ENCODE measurements around the gene CENATAC.

Gene CENATAC

GRCh38 chr11:119018074-119018938 is 20.4 kb downstream of the CENATAC start, which contains the start of the genes RPS25 and TRAPPC4:
Gene RPS25, minus strand, starts transcription at chr11:119018343. Its CDS starts 59 bp downstream, at chr11:119018284.
Gene TRAPPC4, plus strand, starts transcription at chr11:119018766. Its CDS starts 30 bp downstream, at chr11:119018796.
- TF ChIP-seq GATA3 (IDR thresholded peaks at IDR 0.05; ENCODE audit: low read depth, low read length): no peak
- no peak for TF ChIP-seq GATA2 (IDR thresholded peaks at IDR 0.05; ENCODE audit: low read depth, low read length)

GRCh38 chr11:119019996-119020395 is 22.1 kb downstream of the CENATAC start:
- TF ChIP-seq GATA3 (IDR thresholded peaks at IDR 0.05; ENCODE audit: low read depth, low read length) (no peak), GATA2 (IDR thresholded peaks at IDR 0.05; ENCODE audit: low read depth, low read length) (no peak)

DNA sequence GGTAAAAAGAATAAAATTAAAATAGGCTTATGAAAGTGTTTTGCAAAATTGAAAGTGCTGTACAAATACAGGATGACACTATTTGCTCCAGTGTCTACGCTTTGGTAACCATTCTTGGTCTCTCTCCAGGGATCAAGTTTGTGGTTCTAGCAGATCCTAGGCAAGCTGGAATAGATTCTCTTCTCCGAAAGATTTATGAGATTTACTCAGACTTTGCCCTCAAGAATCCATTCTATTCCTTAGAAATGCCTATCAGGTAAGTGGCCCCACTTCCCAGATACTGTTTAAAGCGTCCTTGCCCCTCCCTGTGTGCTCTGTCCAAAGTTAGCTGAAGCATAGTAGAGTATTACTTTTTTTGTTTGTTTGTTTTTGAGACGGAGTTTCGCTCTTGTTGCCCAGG is 23.7 kb downstream of the CENATAC start:
- TF ChIP-seq GATA2 (IDR thresholded peaks at IDR 0.05; ENCODE audit: low read depth, low read length): no peak
- TF ChIP-seq GATA3 (IDR thresholded peaks at IDR 0.05; ENCODE audit: low read depth, low read length): no peak

DNA sequence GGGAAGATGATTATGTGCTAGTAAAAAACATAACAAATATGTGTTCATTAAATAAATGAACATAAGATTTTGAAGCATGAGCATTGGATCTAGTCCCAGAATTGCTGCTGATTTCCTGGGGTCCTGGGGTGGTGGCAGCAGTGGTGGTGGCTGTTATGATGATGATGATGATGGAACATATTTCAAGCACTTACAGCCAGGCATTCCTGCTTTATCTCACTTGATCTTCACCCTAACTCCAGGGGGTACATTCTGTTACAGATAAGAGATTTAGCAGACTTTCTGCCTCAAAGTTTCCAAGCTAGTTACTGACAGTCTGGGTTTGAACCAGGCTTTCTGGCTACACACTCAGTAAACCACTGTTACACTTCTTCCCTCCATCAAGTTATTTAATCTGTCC is 25.8 kb downstream of the CENATAC start:
- no peak for TF ChIP-seq GATA2 (IDR thresholded peaks at IDR 0.05; ENCODE audit: low read depth, low read length)

- TF ChIP-seq GATA3 (IDR thresholded peaks at IDR 0.05; ENCODE audit: low read depth, low read length) (no peak), GATA2 (IDR thresholded peaks at IDR 0.05; ENCODE audit: low read depth, low read length) (no peak)
These were observed 26.6 kb downstream of the CENATAC start for GRCh38 chr11:119024430-119025098.

DNA sequence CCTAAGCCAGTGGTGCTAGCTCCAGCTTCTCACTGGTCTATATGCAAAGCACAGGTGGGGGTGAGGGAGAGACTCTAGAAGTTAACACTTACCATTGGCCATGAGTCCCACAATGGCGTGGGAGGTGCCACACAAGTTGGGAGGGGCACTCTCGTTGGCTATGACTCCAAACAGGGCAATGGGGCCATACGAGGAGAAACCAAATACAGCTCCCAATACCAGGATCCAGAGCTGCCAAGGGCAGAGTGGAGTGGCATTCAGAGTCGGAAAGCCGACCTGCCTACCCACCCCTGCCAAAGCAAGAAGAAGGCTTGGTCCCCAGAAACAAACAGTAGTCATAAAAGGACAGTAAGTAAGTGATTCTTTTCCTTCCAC is 27.1 kb downstream of the CENATAC start:
- no peak for TF ChIP-seq GATA3 (IDR thresholded peaks at IDR 0.05; ENCODE audit: low read depth, low read length)
- no peak for TF ChIP-seq GATA2 (IDR thresholded peaks at IDR 0.05; ENCODE audit: low read depth, low read length)

DNA sequence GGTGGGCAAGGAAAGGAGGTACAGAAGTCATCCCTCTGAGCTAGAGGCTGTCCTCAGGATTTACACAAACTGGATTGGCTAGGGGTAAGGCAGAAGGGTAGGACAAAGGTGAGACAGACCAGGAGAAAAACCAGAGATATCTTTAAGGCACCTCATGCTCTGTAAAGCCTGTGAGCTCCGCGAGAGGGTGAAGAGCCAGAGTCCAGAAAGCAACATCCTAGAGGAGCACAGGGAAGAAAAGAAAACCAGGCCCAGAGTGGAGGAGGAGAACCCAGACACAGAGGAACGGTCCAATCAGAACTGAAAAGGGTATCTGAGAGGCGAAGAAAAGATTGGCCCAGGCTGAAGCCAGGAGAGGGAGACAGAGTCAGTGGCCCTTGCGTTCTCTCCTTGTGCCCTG is 27.6 kb downstream of the CENATAC start:
- TF ChIP-seq GATA2 (IDR thresholded peaks at IDR 0.05; ENCODE audit: low read depth, low read length) (no peak), GATA3 (IDR thresholded peaks at IDR 0.05; ENCODE audit: low read depth, low read length) (no peak)

DNA sequence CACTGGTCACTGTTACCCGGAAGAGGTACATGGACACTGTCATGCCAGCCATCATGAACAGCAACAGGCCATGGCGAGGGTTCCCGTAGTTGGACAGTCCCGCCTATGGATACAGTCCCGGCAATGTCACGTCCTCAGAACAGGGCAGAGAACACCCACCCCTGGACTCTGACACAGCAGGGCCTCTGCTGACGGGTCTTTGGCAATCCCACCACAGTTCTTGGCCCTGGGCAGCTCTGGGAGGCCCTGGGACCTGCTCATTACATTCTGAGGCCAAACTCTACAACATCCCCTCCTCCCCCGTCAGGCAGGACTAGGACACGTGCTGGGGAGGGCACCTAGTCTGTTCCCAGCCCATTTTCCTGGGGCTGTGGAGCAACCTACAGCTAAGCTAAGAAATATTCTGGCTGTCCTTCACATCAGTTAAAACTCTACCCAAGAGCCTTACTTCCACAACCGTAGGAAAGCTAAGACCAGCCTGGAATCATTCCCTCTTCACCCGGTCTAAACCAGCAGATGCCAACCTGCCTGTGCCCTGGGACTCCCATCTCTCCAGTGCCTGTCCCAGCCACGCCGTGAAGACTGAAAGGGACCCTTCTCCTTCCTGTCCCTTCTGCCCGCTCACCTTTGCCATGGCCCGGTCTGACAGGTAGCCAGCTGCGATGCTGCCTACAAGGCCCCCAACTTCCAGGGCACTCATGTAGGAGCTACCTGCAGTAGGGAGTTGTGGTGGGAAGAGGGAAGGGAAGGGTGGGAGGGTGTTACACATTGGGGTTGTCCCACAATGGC is 28.2 kb downstream of the CENATAC start:
- no peak for TF ChIP-seq GATA2 (IDR thresholded peaks at IDR 0.05; ENCODE audit: low read depth, low read length)
- no peak for TF ChIP-seq GATA3 (IDR thresholded peaks at IDR 0.05; ENCODE audit: low read depth, low read length)

DNA sequence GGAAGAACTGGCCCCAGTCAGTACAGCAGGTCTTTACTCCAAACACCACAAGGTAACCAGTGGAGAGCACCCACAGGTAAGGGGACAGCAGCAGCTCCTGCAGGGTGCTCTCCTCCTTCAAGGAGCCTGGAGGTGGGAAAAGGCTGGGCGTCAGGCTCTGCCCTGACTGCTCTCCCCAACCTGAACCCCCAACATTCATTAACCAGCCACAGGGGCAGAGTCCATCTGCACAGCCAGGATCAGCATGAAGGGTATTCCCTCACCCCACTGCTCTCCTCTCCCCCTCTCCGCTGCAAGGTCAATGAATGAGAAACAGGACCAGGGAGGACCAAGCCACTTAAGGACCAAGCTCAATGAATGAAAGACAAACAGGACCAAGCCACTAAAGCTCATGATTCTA is 29.0 kb downstream of the CENATAC start:
- TF ChIP-seq GATA3 (IDR thresholded peaks at IDR 0.05; ENCODE audit: low read depth, low read length) (no peak), GATA2 (IDR thresholded peaks at IDR 0.05; ENCODE audit: low read depth, low read length) (no peak)

GRCh38 chr11:119027561-119028345 is 29.8 kb downstream of the CENATAC start:
- no peak for TF ChIP-seq GATA2 (IDR thresholded peaks at IDR 0.05; ENCODE audit: low read depth, low read length)
- TF ChIP-seq GATA3 (IDR thresholded peaks at IDR 0.05; ENCODE audit: low read depth, low read length): no peak

DNA sequence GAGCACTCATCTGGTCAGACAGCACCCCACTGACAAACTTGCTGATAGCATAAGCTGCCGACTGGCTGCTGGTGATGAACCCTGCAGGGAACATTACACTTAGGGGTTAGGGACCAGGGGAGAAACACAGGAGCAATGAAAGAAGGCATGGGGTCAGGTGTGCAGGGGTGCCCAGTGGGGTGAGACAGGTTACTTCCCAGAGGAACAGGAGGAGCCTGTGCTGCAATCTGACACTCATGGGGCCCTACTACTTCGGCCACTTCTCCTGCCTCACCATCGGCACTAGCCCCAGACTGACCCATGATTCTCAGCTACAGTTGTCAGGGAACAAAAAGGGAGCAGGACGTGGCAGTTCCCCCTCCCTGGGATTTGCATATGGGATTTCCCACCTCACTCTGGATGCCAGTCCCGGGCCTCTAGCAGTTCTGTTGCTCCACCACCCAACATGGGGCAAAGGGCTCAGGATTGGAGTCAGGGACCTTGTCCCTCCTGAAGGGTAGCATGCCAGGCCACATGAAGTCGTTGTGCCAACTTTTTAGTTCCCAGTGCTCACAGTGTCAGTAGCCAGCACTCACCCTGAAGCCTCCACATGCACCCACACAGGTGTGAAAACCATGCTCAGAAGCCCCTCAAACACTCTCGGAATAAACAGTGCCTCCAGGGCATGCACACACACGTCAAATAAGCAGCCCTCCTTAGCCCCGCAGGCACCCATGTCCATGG is 30.6 kb downstream of the CENATAC start:
- no peak for TF ChIP-seq GATA2 (IDR thresholded peaks at IDR 0.05; ENCODE audit: low read depth, low read length)
- TF ChIP-seq GATA3 (IDR thresholded peaks at IDR 0.05; ENCODE audit: low read depth, low read length): no peak

- TF ChIP-seq GATA2 (IDR thresholded peaks at IDR 0.05; ENCODE audit: low read depth, low read length) (no peak), GATA3 (IDR thresholded peaks at IDR 0.05; ENCODE audit: low read depth, low read length) (no peak)
These were observed 31.1 kb downstream of the CENATAC start for GRCh38 chr11:119029069-119029339.

GRCh38 chr11:119029340-119030028 is 31.5 kb downstream of the CENATAC start:
- no peak for TF ChIP-seq GATA2 (IDR thresholded peaks at IDR 0.05; ENCODE audit: low read depth, low read length)

Measured in SH-SY5Y (cell line).